Body of pancreas (tissue), 4 donors: Measurements from ENCODE around the gene TLL2.

Experiments used
- CTCF ChIP-seq, 7 experiments: fragments of 450-650 bp in 4 of 7; fragments of 200-600 bp in 3 of 7; sonication (generic) in 3 of 7; IDR thresholded peaks; one replicate each; pipeline ENCODE4 v1.5.1; 2016 to 2019; ENCODE audit warnings: antibody characterized with exemption in 7 of 7
- POLR2A ChIP-seq, 3 donors: fragments of 450-650 bp; IDR thresholded peaks; one replicate each; pipeline ENCODE4 v1.6.1; 2016; ENCODE audit warnings: antibody characterized with exemption in 3 of 3, mild to moderate bottlenecking in 2 of 3

GRCh38 chr10:96387601-96388000 is 126.1 kb downstream of the TLL2 start:
- TF ChIP-seq CTCF (IDR thresholded peaks at IDR 0.05) (no peak), POLR2A (IDR thresholded peaks at IDR 0.05) (no peak)
